Panc1 (cell line): ENCODE data around the gene TFDP1.
"Not testable (repeated sequence)": the region's sequence is repeated elsewhere in the genome, so short reads cannot be mapped to it uniquely, and the experiment has no call there.

Source experiments
- TCF7L2 ChIP-seq: IDR thresholded peaks from 2 replicates; pipeline ENCODE4 v1.6.1; 2011; ENCODE audit warnings: mild to moderate bottlenecking, low read depth, low read length, inconsistent platforms
- TF ChIP-seq, protein P1 (sequence below): fragments of 450-650 bp; IDR thresholded peaks from 2 replicates; pipeline ENCODE4 v1.5.1; 2017; ENCODE audit warnings: mild to moderate bottlenecking

GRCh38 chr13:113621986-113622550 is 37.5 kb downstream of the TFDP1 start:
- TF ChIP-seq, protein P1, sequence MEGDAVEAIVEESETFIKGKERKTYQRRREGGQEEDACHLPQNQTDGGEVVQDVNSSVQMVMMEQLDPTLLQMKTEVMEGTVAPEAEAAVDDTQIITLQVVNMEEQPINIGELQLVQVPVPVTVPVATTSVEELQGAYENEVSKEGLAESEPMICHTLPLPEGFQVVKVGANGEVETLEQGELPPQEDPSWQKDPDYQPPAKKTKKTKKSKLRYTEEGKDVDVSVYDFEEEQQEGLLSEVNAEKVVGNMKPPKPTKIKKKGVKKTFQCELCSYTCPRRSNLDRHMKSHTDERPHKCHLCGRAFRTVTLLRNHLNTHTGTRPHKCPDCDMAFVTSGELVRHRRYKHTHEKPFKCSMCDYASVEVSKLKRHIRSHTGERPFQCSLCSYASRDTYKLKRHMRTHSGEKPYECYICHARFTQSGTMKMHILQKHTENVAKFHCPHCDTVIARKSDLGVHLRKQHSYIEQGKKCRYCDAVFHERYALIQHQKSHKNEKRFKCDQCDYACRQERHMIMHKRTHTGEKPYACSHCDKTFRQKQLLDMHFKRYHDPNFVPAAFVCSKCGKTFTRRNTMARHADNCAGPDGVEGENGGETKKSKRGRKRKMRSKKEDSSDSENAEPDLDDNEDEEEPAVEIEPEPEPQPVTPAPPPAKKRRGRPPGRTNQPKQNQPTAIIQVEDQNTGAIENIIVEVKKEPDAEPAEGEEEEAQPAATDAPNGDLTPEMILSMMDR, result not testable (repeated sequence)
- TF ChIP-seq TCF7L2, result not testable (repeated sequence)
